ENCODE results near the gene PTPRN2. TPM values are rescaled to one million over a fixed set of nuclear protein-coding genes. Genes with fewer than 3 reads are reported as not detected.

Gene PTPRN2
- polyA plus RNA-seq, 1 experiment, result 0.02 TPM

- DNase-seq (ENCODE audit: low read depth, low spot score), result no peak
- no peak for TF ChIP-seq CTCF (IDR thresholded peaks at IDR 0.05; ENCODE audit: low read depth, low read length)
- Histone ChIP-seq H3K27ac (ENCODE audit: low read depth, low read length) (no peak overlapping the region), H3K27me3 (ENCODE audit: control insufficient read depth, insufficient read depth, low read length) (no peaks in the 10 kb centered on the region), H3K9me3 (ENCODE audit: control insufficient read depth, insufficient read depth, low read length) (peaks cover 68% of the 10 kb centered on the region), H3K4me3 (ENCODE audit: low read depth, low read length) (no peak overlapping the region)
- CTCF ChIA-PET, result no interaction called here
- POLR2A ChIA-PET, result no interaction called here
These were observed 663.6 kb downstream of the PTPRN2 start for GRCh38 chr7:157923903-157924630.

GRCh38 chr7:157922576-157922975, 665.0 kb downstream of the PTPRN2 start:
- ChIA-PET CTCF (no interaction called here), POLR2A (no interaction called here)
- TF ChIP-seq CTCF (IDR thresholded peaks at IDR 0.05; ENCODE audit: low read depth, low read length), result no peak

GRCh38 chr7:157918326-157919080, 669.1 kb downstream of the PTPRN2 start:
- DNase-seq (ENCODE audit: low read depth, low spot score), result no peak
- no peak overlapping the region for H3K4me3 ChIP-seq (ENCODE audit: low read depth, low read length)
- H3K9me3 ChIP-seq (ENCODE audit: control insufficient read depth, insufficient read depth, low read length), result peaks cover 65% of the 10 kb centered on the region
- ChIA-PET CTCF (interaction anchor here (0.5 kb wide), 1 partner anchor 728 kb away, joined by 6 read pairs; no protein-coding TSS in a partner anchor), POLR2A (no interaction called here)
- H3K27ac ChIP-seq (ENCODE audit: low read depth, low read length), result no peak overlapping the region
- no peaks in the 10 kb centered on the region for H3K27me3 ChIP-seq (ENCODE audit: control insufficient read depth, insufficient read depth, low read length)
- TF ChIP-seq CTCF (IDR thresholded peaks at IDR 0.05; ENCODE audit: low read depth, low read length), result no peak

More at GRCh38 chr7:157922576-157922975, 665.0 kb downstream of the PTPRN2 start:
- Histone ChIP-seq H3K4me3 (ENCODE audit: low read depth, low read length) (no peak overlapping the region), H3K9me3 (ENCODE audit: control insufficient read depth, insufficient read depth, low read length) (peaks cover 68% of the 10 kb centered on the region), H3K27ac (ENCODE audit: low read depth, low read length) (no peak overlapping the region), H3K27me3 (ENCODE audit: control insufficient read depth, insufficient read depth, low read length) (no peaks in the 10 kb centered on the region)
- no peak for DNase-seq (ENCODE audit: low read depth, low spot score)

GRCh38 chr7:157916946-157917640, 670.5 kb downstream of the PTPRN2 start:
- Histone ChIP-seq H3K27ac (ENCODE audit: low read depth, low read length) (no peak overlapping the region), H3K4me3 (ENCODE audit: low read depth, low read length) (no peak overlapping the region), H3K27me3 (ENCODE audit: control insufficient read depth, insufficient read depth, low read length) (no peaks in the 10 kb centered on the region), H3K9me3 (ENCODE audit: control insufficient read depth, insufficient read depth, low read length) (peaks cover 52% of the 10 kb centered on the region)
- POLR2A ChIA-PET, result no interaction called here
- TF ChIP-seq CTCF (IDR thresholded peaks at IDR 0.05; ENCODE audit: low read depth, low read length), result no peak
- CTCF ChIA-PET, result no interaction called here
- no peak for DNase-seq (ENCODE audit: low read depth, low spot score)
